Activated naive CD4-positive, alpha-beta T cell (primary cell): Measurements from ENCODE around the gene B3GALT6.
"Not testable (repeated sequence)": the region's sequence is repeated elsewhere in the genome, so short reads cannot be mapped to it uniquely, and the experiment has no call there.

Experiments
- DNase-seq, 4 experiments: peaks; one replicate each; lab custom pipeline; 2025; lab: John Stamatoyannopoulos, UW

B3GALT6 gene

GRCh38 chr1:1244192-1244811 is 12.3 kb downstream of the B3GALT6 start:
- no peak for DNase-seq

- no peak for DNase-seq
Observed at GRCh38 chr1:1245178-1245816, 13.3 kb downstream of the B3GALT6 start.

GRCh38 chr1:1245817-1246576 is 14.0 kb downstream of the B3GALT6 start:
- no peak for DNase-seq

GRCh38 chr1:1246577-1247340 is 14.7 kb downstream of the B3GALT6 start, which contains the start of gene C1QTNF12:
Gene C1QTNF12 (minus strand): TSS chr1:1246722. CDS start chr1:1246690, 32 bp downstream.
- no peak for DNase-seq

- DNase-seq, result no peak
Observed at GRCh38 chr1:1247341-1247913, 15.4 kb downstream of the B3GALT6 start.

GRCh38 chr1:1248009-1248913 is 16.2 kb downstream of the B3GALT6 start:
- DNase-seq, result not testable (repeated sequence)

- DNase-seq, result peak in 3 of 4 experiments; percentile 26 to 66 (median 34)
Observed at GRCh38 chr1:1250786-1251284, 18.8 kb downstream of the B3GALT6 start.

GRCh38 chr1:1253314-1253713 is 21.3 kb downstream of the B3GALT6 start:
- no peak for DNase-seq

GRCh38 chr1:1253972-1254666 is 22.1 kb downstream of the B3GALT6 start:
- DNase-seq, result no peak

- no peak for DNase-seq
Observed at GRCh38 chr1:1254667-1254998, 22.6 kb downstream of the B3GALT6 start.

- no peak for DNase-seq
Observed at GRCh38 chr1:1255078-1255477, 23.0 kb downstream of the B3GALT6 start.

GRCh38 chr1:1255611-1256010 is 23.6 kb downstream of the B3GALT6 start:
- DNase-seq, result no peak

GRCh38 chr1:1256956-1257871 is 25.2 kb downstream of the B3GALT6 start:
- no peak for DNase-seq

GRCh38 chr1:1259119-1259488 is 27.1 kb downstream of the B3GALT6 start:
- DNase-seq, result no peak

- DNase-seq, result no peak
Observed at GRCh38 chr1:1259540-1259939, 27.5 kb downstream of the B3GALT6 start.

GRCh38 chr1:1259951-1260600 is 28.0 kb downstream of the B3GALT6 start:
- no peak for DNase-seq

GRCh38 chr1:1260843-1261560 is 29.0 kb downstream of the B3GALT6 start:
- no peak for DNase-seq

- no peak for DNase-seq
Observed at GRCh38 chr1:1262071-1262470, 30.0 kb downstream of the B3GALT6 start.
